ENCODE measurements around the gene PROX1. TPM values are rescaled to one million over a fixed set of nuclear protein-coding genes. Genes with fewer than 3 reads are reported as not detected.
A peak's percentile ranks its signal among the peaks of the same experiment; 100 is the strongest.

Gene PROX1
- total and polyA plus RNA-seq, 12 donors: 2.5 to 132 (median 110) TPM

DNA sequence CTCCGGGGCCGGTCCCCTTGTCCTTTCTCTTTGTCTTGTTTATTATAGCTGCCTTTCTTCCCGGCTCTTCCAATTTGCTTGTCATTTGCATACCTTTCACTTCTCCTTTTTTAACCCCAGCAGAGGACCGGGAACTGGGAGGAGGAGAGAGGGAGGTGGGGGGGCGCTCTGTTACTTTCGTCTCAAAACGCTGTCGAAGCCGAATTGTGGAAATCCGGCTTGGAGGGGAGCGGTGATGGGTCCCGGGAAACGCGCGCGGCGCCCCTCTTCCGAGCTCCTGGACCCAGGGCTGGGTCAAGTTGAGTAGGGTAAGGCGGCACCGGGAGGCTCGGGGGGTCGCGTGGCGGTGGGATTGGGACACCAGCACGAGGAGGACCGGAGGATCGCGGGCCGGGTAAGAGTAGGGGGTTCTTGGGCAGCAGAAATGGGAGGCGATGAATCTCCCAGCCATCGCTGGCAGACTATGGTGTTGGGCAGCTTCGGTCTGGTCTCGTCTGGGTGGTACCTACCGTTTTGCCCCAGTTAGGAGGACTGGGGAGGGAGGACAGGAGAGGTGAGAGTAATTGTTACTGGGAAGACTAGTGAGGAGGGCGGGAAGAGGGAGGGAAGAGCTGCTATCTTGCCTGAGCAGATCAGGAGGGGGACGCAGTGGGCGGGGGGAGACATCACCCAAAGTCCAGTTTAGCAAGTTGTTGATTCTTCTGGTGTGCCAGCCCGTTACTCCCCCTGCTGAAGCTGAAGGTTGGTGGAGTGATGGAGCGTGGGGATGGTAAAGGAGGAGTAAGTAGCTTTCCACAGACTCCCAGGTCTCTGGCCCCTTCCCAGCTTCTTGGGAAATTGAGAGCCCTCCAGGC, 1.5 kb downstream of the PROX1 start:
- peak in 7 of 8 donors; percentile 1 to 61 (median 25) for ATAC-seq
- intact Hi-C loops (cut with DNase I): loop anchor here (5.0 to 10.0 kb wide), 9 partner anchors 43 to 614 kb away; no protein-coding TSS in a partner anchor
- Histone ChIP-seq H3K27me3 (peaks cover 5 to 86% (median 32%) of the 10 kb centered on the region in 7 donors), H3K4me3 (peak overlapping the region; percentile 49 to 70 (median 66)), H3K36me3 (no peaks in the 10 kb centered on the region), H3K4me1 (peaks cover 0 to 39% (median 19%) of the 10 kb centered on the region in 9 donors), H3K27ac (peak overlapping the region; percentile 68 to 93 (median 85)), H3K9me3 (no peaks in the 10 kb centered on the region)
- TF ChIP-seq, protein P1, sequence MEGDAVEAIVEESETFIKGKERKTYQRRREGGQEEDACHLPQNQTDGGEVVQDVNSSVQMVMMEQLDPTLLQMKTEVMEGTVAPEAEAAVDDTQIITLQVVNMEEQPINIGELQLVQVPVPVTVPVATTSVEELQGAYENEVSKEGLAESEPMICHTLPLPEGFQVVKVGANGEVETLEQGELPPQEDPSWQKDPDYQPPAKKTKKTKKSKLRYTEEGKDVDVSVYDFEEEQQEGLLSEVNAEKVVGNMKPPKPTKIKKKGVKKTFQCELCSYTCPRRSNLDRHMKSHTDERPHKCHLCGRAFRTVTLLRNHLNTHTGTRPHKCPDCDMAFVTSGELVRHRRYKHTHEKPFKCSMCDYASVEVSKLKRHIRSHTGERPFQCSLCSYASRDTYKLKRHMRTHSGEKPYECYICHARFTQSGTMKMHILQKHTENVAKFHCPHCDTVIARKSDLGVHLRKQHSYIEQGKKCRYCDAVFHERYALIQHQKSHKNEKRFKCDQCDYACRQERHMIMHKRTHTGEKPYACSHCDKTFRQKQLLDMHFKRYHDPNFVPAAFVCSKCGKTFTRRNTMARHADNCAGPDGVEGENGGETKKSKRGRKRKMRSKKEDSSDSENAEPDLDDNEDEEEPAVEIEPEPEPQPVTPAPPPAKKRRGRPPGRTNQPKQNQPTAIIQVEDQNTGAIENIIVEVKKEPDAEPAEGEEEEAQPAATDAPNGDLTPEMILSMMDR (IDR thresholded peaks at IDR 0.05): no peak
- DNase-seq: no peak
- 1 to 5% methylated on average over 39 of the region's 39 CpGs for WGBS, 2 donors

DNA sequence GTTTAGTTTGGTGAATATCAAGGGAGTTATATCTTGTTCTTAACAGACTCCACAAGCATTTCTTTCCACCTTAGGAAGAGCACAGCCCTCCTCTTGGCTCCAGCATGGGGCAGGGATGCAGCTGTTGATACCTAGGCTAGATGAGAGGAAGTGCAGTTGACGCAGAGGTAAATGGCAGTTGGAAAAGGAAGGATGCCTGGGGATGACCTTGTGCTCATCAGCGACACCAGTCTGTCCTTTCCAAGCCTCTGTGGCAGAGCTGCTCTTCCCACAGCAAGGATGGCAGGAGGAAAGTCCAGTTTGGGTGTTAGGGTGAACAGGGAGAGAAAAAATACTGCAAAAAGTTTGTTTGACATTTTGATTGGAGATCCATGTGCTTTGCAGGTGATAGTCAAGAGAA, 6.2 kb downstream of the PROX1 start:
- Histone ChIP-seq H3K4me1 (peaks cover 0 to 31% (median 14%) of the 10 kb centered on the region in 9 donors), H3K27ac (peak overlapping the region in 5 of 10 donors; percentile 9 to 30 (median 19)), H3K36me3 (peaks cover 0 to 12% (median 0%) of the 10 kb centered on the region in 9 donors), H3K9me3 (no peaks in the 10 kb centered on the region), H3K27me3 (peaks cover 0 to 39% (median 5%) of the 10 kb centered on the region in 7 donors), H3K4me3 (no peak overlapping the region)
- DNase-seq: no peak
- intact Hi-C loops (cut with DNase I): loop anchor here in 3 of 10 donors (5.0 kb wide), 4 partner anchors 113 to 747 kb away; no protein-coding TSS in a partner anchor
- TF ChIP-seq, protein P1 (IDR thresholded peaks at IDR 0.05): no peak
- 18 to 20% methylated on average over 2 of the region's 2 CpGs for WGBS, 2 donors
- peak in 1 of 8 donors; percentile 23 for ATAC-seq

DNA sequence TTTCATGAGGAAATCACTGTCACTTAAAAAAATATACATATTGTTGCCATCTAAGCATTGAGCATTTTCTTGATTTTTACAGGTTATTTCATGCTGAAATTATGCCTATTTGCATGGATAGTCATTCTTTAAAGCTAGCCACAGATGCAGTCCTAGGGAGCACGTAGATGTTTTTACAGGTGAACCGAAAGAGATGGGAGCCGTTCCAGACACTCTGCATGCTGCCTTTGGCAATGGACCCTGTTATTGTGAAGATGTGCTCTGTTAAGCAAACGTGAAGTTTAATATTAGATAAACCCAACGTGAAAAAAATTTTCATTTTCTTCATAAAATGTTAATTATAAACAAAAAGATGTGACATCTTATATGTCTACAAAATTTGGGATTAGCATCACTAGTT, 7.1 kb downstream of the PROX1 start:
- ATAC-seq (no peak), DNase-seq (no peak)
- intact Hi-C loops (cut with DNase I): loop anchor here in 3 of 10 donors (5.0 kb wide), 4 partner anchors 112 to 748 kb away; no protein-coding TSS in a partner anchor
- H3K9me3 ChIP-seq: no peaks in the 10 kb centered on the region
- no peak overlapping the region for H3K27ac ChIP-seq
- peaks cover 0 to 12% (median 0%) of the 10 kb centered on the region in 9 donors for H3K36me3 ChIP-seq
- peaks cover 0 to 31% (median 8%) of the 10 kb centered on the region in 9 donors for H3K4me1 ChIP-seq
- TF ChIP-seq, protein P1 (IDR thresholded peaks at IDR 0.05): no peak
- H3K4me3 ChIP-seq: no peak overlapping the region
- peaks cover 0 to 29% (median 0%) of the 10 kb centered on the region in 7 donors for H3K27me3 ChIP-seq
- 34 to 44% methylated on average over 5 of the region's 5 CpGs for WGBS, 2 donors

DNA sequence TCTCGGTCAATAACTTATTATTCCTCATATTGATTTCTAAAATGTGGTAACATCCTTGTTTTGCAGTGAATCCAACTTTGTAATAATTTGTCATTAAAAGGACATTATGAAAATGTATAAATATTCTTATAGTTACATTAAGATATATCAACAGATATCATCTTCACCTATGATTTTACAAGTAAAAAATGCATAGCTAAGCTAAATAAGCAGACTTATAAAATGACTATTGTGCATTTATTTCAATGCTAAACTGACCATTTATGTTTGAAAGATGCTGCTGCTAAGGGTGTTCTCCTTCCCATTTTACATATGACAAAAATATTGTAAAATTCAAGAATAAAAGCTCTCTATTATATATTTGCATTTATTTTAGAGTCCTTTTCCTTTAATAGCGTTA, 7.8 kb downstream of the PROX1 start:
- no peaks in the 10 kb centered on the region for H3K9me3 ChIP-seq
- H3K27ac ChIP-seq: peak overlapping the region in 1 of 10 donors; percentile 50
- WGBS, 2 donors: 79 to 81% methylated on average over 2 of the region's 2 CpGs
- TF ChIP-seq, protein P1 (IDR thresholded peaks at IDR 0.05): no peak
- peaks cover 0 to 31% (median 8%) of the 10 kb centered on the region in 9 donors for H3K4me1 ChIP-seq
- peaks cover 0 to 25% (median 0%) of the 10 kb centered on the region in 7 donors for H3K27me3 ChIP-seq
- no peak for ATAC-seq
- H3K4me3 ChIP-seq: no peak overlapping the region
- H3K36me3 ChIP-seq: peaks cover 0 to 12% (median 0%) of the 10 kb centered on the region in 9 donors
- intact Hi-C loops (cut with DNase I): no loop called here
- DNase-seq: no peak

All from heart right ventricle (tissue), 16 donors.